Astrocyte of the cerebellum (primary cell): Measurements from ENCODE around the gene PTPN14.
A peak's percentile ranks its signal among the peaks of the same experiment; 100 is the strongest.
"Not testable (repeated sequence)": the region's sequence is repeated elsewhere in the genome, so short reads cannot be mapped to it uniquely, and the experiment has no call there.

ENCODE experiments used
- DNase-seq: peaks from one replicate; pipeline ENCODE4 v3.0.0-alpha.2; 2011; ENCODE audit warnings: low read depth
- H3K4me3 ChIP-seq: 2 replicates; pipeline ENCODE4 v1.5.1; 2011; ENCODE audit warnings: mild to moderate bottlenecking, low read depth, low read length, moderate library complexity
- in situ Hi-C: cut with HindIII; loops from 2 replicates; pipeline ENCODE4 v1.10.0; 2017; ENCODE audit warnings: low sequenced_read_pairs
- TF ChIP-seq, protein P1 (sequence below): IDR thresholded peaks from 2 replicates; pipeline ENCODE4 v1.5.1; 2012; ENCODE audit warnings: low read length, low read depth, moderate library complexity, mild to moderate bottlenecking; ENCODE audit errors: missing control alignments

The PTPN14 gene

GRCh38 chr1:214500340-214501055 lies 50.9 kb downstream of the PTPN14 start:
- in situ Hi-C loops: no loop called here
- TF ChIP-seq, protein P1, sequence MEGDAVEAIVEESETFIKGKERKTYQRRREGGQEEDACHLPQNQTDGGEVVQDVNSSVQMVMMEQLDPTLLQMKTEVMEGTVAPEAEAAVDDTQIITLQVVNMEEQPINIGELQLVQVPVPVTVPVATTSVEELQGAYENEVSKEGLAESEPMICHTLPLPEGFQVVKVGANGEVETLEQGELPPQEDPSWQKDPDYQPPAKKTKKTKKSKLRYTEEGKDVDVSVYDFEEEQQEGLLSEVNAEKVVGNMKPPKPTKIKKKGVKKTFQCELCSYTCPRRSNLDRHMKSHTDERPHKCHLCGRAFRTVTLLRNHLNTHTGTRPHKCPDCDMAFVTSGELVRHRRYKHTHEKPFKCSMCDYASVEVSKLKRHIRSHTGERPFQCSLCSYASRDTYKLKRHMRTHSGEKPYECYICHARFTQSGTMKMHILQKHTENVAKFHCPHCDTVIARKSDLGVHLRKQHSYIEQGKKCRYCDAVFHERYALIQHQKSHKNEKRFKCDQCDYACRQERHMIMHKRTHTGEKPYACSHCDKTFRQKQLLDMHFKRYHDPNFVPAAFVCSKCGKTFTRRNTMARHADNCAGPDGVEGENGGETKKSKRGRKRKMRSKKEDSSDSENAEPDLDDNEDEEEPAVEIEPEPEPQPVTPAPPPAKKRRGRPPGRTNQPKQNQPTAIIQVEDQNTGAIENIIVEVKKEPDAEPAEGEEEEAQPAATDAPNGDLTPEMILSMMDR: no peak
- H3K4me3 ChIP-seq: no peak overlapping the region
- no peak for DNase-seq

DNA sequence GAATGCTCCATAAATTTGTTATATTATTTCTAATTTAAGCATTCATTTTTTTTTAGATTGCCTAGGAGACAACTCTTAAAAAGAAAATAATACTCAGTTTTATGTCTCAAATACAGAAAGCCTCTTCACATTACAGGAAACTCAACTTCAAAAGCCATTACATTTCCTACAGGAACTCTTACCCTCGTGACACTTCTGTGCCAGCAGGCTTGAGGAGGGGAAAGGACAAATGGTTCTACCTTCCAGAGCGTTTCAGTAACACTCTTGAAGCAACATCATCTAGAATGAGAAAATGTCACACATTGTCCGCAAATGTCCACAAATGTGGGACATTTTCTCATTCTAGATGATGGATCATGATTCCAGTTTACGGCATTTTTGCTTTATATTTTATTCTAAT lies 51.7 kb downstream of the PTPN14 start:
- TF ChIP-seq, protein P1: no peak
- in situ Hi-C loops: loop anchor here (10.0 kb wide), 1 partner anchor 45 kb away; no protein-coding TSS in a partner anchor
- no peak overlapping the region for H3K4me3 ChIP-seq
- DNase-seq: no peak

- no peak overlapping the region for H3K4me3 ChIP-seq
- TF ChIP-seq, protein P1: no peak
- in situ Hi-C loops: loop anchor here (10.0 kb wide), 1 partner anchor 47 kb away; no protein-coding TSS in a partner anchor
- no peak for DNase-seq
Measured at GRCh38 chr1:214498021-214498420, 53.4 kb downstream of the PTPN14 start.

DNA sequence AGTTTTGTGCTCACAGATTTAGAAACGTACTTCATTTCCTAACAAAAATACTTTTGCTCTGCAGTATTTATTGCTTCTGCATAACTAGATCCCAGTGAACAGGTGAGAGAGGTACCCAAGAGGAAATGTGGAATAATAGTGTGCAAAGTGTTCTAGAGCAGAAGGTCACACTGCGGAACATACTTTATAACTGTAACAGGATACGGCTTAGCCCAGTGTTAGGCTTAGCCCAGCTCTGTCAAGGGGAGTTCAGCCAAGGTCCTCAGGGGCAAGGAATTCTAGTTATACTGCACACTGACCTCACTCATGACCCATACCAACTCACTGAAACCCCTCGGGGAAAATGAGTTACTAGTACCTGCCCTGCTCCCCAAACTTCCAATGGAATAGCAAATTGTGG lies 55.3 kb downstream of the PTPN14 start:
- in situ Hi-C loops: loop anchor here (10.0 kb wide), 1 partner anchor 49 kb away; no protein-coding TSS in a partner anchor
- TF ChIP-seq, protein P1: no peak

DNA sequence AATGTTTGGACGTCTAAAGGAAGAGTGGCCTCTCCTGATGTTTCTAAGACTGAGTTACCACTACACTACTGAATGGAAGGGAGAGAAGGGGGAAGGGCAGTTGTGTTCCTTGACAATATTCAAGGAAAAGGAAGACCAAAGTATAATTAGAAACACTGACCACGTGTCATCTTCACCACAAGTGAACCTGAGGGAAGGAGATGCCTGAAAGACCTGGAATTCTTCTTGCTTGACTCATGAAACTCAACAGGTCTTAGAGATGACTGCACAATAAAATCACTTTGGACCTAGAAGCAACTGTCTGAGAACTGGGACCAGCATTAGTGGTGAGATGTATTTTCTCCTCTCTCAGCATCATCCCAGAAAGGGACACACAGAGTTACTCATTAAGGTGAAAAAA lies 56.7 kb downstream of the PTPN14 start:
- H3K4me3 ChIP-seq: no peak overlapping the region
- TF ChIP-seq, protein P1: no peak
- DNase-seq: peak; percentile 34
- in situ Hi-C loops: loop anchor here (10.0 kb wide), 1 partner anchor 50 kb away; no protein-coding TSS in a partner anchor

More for the DNA sequence above, 55.3 kb downstream of the PTPN14 start:
- no peak for DNase-seq
- no peak overlapping the region for H3K4me3 ChIP-seq

- H3K4me3 ChIP-seq, DNase-seq: not testable (repeated sequence)
- in situ Hi-C loops: loop anchor here (10.0 kb wide), 1 partner anchor 51 kb away; no protein-coding TSS in a partner anchor
Measured at GRCh38 chr1:214494179-214494578, 57.2 kb downstream of the PTPN14 start.

DNA sequence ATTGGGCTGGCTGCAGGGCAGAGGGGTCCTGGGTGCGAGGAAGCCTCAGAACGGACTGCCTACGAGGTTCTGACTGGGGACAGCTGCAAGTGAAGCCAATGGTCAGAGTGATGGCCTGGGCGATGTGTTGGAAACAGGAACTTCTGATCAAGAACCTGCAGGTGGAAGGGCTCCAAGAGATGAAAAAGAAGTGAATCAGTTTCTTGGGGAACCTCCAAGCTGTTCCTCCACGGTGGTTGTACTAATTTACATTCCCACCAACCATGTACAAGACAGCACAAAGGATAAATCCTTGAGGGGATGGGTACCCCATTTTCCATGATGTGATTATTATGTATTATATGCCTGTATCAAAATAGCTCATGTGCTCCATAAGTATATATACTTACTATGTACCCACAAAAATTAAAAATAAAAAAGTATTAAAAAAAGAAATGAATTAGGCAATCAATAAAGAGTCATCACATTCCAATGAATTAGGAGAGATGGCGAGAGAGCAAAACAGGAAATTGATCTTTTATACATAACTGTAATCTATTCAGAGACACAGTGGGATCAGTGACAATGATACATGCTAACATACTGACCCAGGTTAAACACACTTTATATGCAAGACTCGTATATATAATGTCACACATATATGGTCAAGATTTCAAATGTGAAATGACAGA lies 58.1 kb downstream of the PTPN14 start:
- in situ Hi-C loops: loop anchor here (10.0 kb wide), 1 partner anchor 52 kb away; no protein-coding TSS in a partner anchor
- no peak overlapping the region for H3K4me3 ChIP-seq
- peak; percentile 81 for DNase-seq
- TF ChIP-seq, protein P1: no peak
